ENCODE measurements around the gene RS1. TPM values are rescaled to one million over a fixed set of nuclear protein-coding genes. Genes with fewer than 3 reads are reported as not detected.

The RS1 gene
- total and polyA plus RNA-seq, 2 donors (not counting 3 experiments of a cell fraction or from before 2014, with no cell fraction given), result not detected

GRCh38 chrX:18674788-18675735, 3.2 kb upstream of the RS1 start:
- BruUV-seq (replicated peaks), result TSS peak; percentile 36

More at GRCh38 chrX:18674788-18675735, 3.2 kb upstream of the RS1 start:
- DNase-seq (ENCODE audit: low read depth, low spot score), result peak; percentile 80
- H2AFZ ChIP-seq (ENCODE audit: low read depth, low read length), result peak overlapping the region; percentile 94
- dilution Hi-C loops (cut with MboI; ENCODE audit: extremely low pct_ligation_motif_present, low sequenced_read_pairs), result no loop called here
- H3K79me2 ChIP-seq (ENCODE audit: control insufficient read depth, insufficient read depth, low read length), result no peaks in the 10 kb centered on the region
- ChIA-PET CTCF (interaction anchor here (1.0 kb wide), 1 partner anchor 659 kb away, joined by 3 read pairs; no protein-coding TSS in a partner anchor), POLR2A (no interaction called here)
- no peaks in the 10 kb centered on the region for H3K9me1 ChIP-seq (replicated peaks; ENCODE audit: control insufficient read depth, extremely low read depth, insufficient read depth, low read length)
- H4K20me1 ChIP-seq (replicated peaks; ENCODE audit: control insufficient read depth, extremely low read depth, insufficient read depth, low read length), result no peaks in the 10 kb centered on the region
- peak overlapping the region; percentile 63 to 76 (median 70) for H3K4me3 ChIP-seq (replicated peaks in 1 of 3; ENCODE audit: insufficient read depth in 1 of 3, low read depth in 1 of 3, low read length in 3 of 3)
- no peak for TF ChIP-seq GATA2 (IDR thresholded peaks at IDR 0.05; ENCODE audit: insufficient read depth, insufficient read length, low read depth, low read length)
- no peak for TF ChIP-seq JUN (IDR thresholded peaks at IDR 0.05; ENCODE audit: borderline replicate concordance, insufficient read depth, insufficient read length, low read depth)
- no peak for TF ChIP-seq MAX (IDR thresholded peaks at IDR 0.05; ENCODE audit: insufficient read depth, insufficient read length)
- no peak for TF ChIP-seq EZH2 (IDR thresholded peaks at IDR 0.05; ENCODE audit: borderline replicate concordance, low read depth, low read length, severe bottlenecking)
- TF ChIP-seq CTCF (IDR thresholded peaks at IDR 0.05; ENCODE audit: extremely low read depth in 1 of 2, insufficient read depth in 1 of 2, low read depth in 1 of 2, low read length in 2 of 2), result no peak
- no peak for TF ChIP-seq FOS (IDR thresholded peaks at IDR 0.05; ENCODE audit: borderline replicate concordance, insufficient read depth, low read length)
- TF ChIP-seq POLR2AphosphoS5 (IDR thresholded peaks at IDR 0.05; ENCODE audit: insufficient read depth, low read depth, low read length), result no peak
- TF ChIP-seq MYC (IDR thresholded peaks at IDR 0.05; ENCODE audit: low read depth, low read length), result no peak
- no peaks in the 10 kb centered on the region for H3K27me3 ChIP-seq (ENCODE audit: control insufficient read depth in 2 of 2, insufficient read depth in 2 of 2, low read length in 2 of 2)
- peak overlapping the region; percentile 60 for H3K27ac ChIP-seq (ENCODE audit: insufficient read depth, low read depth, low read length)
- intact Hi-C loops (cut with micrococcal nuclease), result loop anchor here (2.0 to 10.0 kb wide), 4 partner anchors 212 to 660 kb away; partner anchors contain the start of genes CDKL5 and PHKA2
- no peaks in the 10 kb centered on the region for H3K36me3 ChIP-seq (ENCODE audit: control insufficient read depth in 2 of 2, extremely low read depth in 1 of 2, insufficient read depth in 2 of 2, low read length in 2 of 2)
- peak overlapping the region; percentile 75 for H3K9ac ChIP-seq (replicated peaks; ENCODE audit: extremely low read depth, insufficient read depth, low read length)
- H3K4me2 ChIP-seq (ENCODE audit: insufficient read depth, low read length), result peak overlapping the region; percentile 68
- peak; percentile 93 for FAIRE-seq
- no peaks in the 10 kb centered on the region for H3K9me3 ChIP-seq (replicated peaks; ENCODE audit: control insufficient read depth, insufficient read depth, low read length)
- no peaks in the 10 kb centered on the region for H3K4me1 ChIP-seq (ENCODE audit: control insufficient read depth, extremely low read depth, insufficient read depth, low read length)

Data from endothelial cell of umbilical vein (primary cell).